ENCODE results near the gene GNAL. TPM values are rescaled to one million over a fixed set of nuclear protein-coding genes. Genes with fewer than 3 reads are reported as not detected.

Gene GNAL
- total and polyA plus RNA-seq, 2 of the 4 experiments (the other 2 are of a cell fraction) = 0.15 to 0.36 TPM

DNA sequence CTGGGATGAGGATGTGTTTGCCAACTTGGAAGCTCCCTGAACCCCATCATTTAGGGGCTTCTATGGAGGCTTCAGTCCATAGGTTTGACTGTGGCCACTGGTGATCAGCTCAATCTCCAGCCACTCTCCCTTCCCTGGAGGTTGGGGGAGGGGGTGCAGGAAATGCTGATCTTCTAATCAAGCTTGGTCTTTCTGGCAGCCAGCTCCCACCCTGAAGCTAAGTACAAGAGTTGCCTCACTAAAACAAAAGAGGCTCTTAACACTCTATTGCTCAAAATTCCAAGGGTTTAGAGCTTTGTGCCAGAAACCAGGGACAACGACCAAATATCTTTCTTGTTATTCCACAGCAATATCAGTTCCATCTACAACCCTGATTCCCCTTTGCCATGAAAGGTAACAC is 238.4 kb downstream of the GNAL start:
- H4K5ac ChIP-seq (ENCODE audit: low read depth, low read length) = no peak overlapping the region
- H3K27me3 ChIP-seq (ENCODE audit: control insufficient read depth, insufficient read depth, low read length) = peaks cover 16% of the 10 kb centered on the region
- H4K91ac ChIP-seq (ENCODE audit: insufficient read depth, low read depth, low read length) = no peak overlapping the region
- H4K20me1 ChIP-seq (ENCODE audit: insufficient read depth, low read length) = no peaks in the 10 kb centered on the region
- no peak overlapping the region for H3K56ac ChIP-seq (ENCODE audit: extremely low read depth, insufficient read depth, low read length)
- no CpG with 5 or more reads among the region's 1 CpG for WGBS, 2 experiments (ENCODE audit: extremely low coverage in 2 of 2, insufficient read length in 1 of 2)
- TF ChIP-seq RAD21 (IDR thresholded peaks at IDR 0.05; ENCODE audit: low read length) (no peak), MXI1 (IDR thresholded peaks at IDR 0.05; ENCODE audit: borderline replicate concordance, low read depth, low read length) (no peak), SMC3 (IDR thresholded peaks at IDR 0.05; ENCODE audit: low read depth, low read length) (no peak), BHLHE40 (IDR thresholded peaks at IDR 0.05; ENCODE audit: low read depth, low read length) (no peak), CHD1 (IDR thresholded peaks at IDR 0.05; ENCODE audit: low read depth, low read length) (no peak), FOS (IDR thresholded peaks at IDR 0.05; ENCODE audit: low read depth, low read length) (no peak), MAFK (IDR thresholded peaks at IDR 0.05; ENCODE audit: low read depth, low read length) (no peak), RFX5 (IDR thresholded peaks at IDR 0.05; ENCODE audit: low read depth, low read length) (no peak), MAZ (IDR thresholded peaks at IDR 0.05; ENCODE audit: borderline replicate concordance, low read depth, low read length) (no peak), CEBPB (IDR thresholded peaks at IDR 0.05; ENCODE audit: low read depth, low read length) (no peak), NFE2L2 (IDR thresholded peaks at IDR 0.05; ENCODE audit: low read depth, low read length) (no peak)
- TF ChIP-seq, protein P1, sequence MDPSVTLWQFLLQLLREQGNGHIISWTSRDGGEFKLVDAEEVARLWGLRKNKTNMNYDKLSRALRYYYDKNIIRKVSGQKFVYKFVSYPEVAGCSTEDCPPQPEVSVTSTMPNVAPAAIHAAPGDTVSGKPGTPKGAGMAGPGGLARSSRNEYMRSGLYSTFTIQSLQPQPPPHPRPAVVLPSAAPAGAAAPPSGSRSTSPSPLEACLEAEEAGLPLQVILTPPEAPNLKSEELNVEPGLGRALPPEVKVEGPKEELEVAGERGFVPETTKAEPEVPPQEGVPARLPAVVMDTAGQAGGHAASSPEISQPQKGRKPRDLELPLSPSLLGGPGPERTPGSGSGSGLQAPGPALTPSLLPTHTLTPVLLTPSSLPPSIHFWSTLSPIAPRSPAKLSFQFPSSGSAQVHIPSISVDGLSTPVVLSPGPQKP (IDR thresholded peaks at IDR 0.05; ENCODE audit: borderline replicate concordance, low read depth, low read length) = no peak
- TF ChIP-seq, protein P2, sequence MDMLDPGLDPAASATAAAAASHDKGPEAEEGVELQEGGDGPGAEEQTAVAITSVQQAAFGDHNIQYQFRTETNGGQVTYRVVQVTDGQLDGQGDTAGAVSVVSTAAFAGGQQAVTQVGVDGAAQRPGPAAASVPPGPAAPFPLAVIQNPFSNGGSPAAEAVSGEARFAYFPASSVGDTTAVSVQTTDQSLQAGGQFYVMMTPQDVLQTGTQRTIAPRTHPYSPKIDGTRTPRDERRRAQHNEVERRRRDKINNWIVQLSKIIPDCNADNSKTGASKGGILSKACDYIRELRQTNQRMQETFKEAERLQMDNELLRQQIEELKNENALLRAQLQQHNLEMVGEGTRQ (IDR thresholded peaks at IDR 0.05; ENCODE audit: low read depth, low read length) = no peak
- TF ChIP-seq, protein P3, sequence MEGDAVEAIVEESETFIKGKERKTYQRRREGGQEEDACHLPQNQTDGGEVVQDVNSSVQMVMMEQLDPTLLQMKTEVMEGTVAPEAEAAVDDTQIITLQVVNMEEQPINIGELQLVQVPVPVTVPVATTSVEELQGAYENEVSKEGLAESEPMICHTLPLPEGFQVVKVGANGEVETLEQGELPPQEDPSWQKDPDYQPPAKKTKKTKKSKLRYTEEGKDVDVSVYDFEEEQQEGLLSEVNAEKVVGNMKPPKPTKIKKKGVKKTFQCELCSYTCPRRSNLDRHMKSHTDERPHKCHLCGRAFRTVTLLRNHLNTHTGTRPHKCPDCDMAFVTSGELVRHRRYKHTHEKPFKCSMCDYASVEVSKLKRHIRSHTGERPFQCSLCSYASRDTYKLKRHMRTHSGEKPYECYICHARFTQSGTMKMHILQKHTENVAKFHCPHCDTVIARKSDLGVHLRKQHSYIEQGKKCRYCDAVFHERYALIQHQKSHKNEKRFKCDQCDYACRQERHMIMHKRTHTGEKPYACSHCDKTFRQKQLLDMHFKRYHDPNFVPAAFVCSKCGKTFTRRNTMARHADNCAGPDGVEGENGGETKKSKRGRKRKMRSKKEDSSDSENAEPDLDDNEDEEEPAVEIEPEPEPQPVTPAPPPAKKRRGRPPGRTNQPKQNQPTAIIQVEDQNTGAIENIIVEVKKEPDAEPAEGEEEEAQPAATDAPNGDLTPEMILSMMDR (conservative IDR thresholded peaks at IDR 0.05; ENCODE audit: low read depth, low read length) = no peak
- H3K4me1 ChIP-seq (ENCODE audit: control insufficient read depth, insufficient read depth, low read length) = no peaks in the 10 kb centered on the region
- H3K4me2 ChIP-seq (ENCODE audit: low read depth, low read length) = no peak overlapping the region
- dilution Hi-C loops (cut with HindIII; ENCODE audit: low sequenced_read_pairs, unreplicated experiment) (no loop called here), intact Hi-C loops (cut with micrococcal nuclease) (no loop called here), in situ Hi-C loops (cut with MboI; ENCODE audit: low sequenced_read_pairs) (no loop called here)
- no peak overlapping the region; the same call in 1 of the 2 replicates for H3K23ac ChIP-seq (ENCODE audit: low read depth, low read length)
- H2AFZ ChIP-seq (replicated peaks; ENCODE audit: low read length, poor library complexity) = no peak overlapping the region
- POLR2A ChIA-PET (ENCODE audit: unreplicated experiment) = no interaction called here
- H3K4me3 ChIP-seq (ENCODE audit: insufficient read depth, low read depth, low read length) = no peak overlapping the region
- H2AK9ac ChIP-seq (replicated peaks; ENCODE audit: low read depth, low read length, poor library complexity) = no peak overlapping the region
- no peak overlapping the region for H3K27ac ChIP-seq (ENCODE audit: insufficient read depth, low read length)
- no peak for ATAC-seq (ENCODE audit: low read depth)
- no peaks in the 10 kb centered on the region for H3K79me1 ChIP-seq (ENCODE audit: low read depth in 1 of 2, low read length in 2 of 2)
- no peak overlapping the region for H3K18ac ChIP-seq (ENCODE audit: low read depth, low read length)
- no peak overlapping the region for H3K9ac ChIP-seq (ENCODE audit: low read depth, low read length)
- H3K4ac ChIP-seq (ENCODE audit: low read depth, low read length) = no peak overlapping the region
- no peak overlapping the region for H2BK15ac ChIP-seq (ENCODE audit: low read depth, low read length)
- H2BK120ac ChIP-seq (ENCODE audit: low read depth, low read length) = no peak overlapping the region
- H2BK5ac ChIP-seq (ENCODE audit: low read depth, low read length, poor library complexity, severe bottlenecking) = no peak overlapping the region
- no peaks in the 10 kb centered on the region for H3K9me1 ChIP-seq (ENCODE audit: insufficient read depth, low read length)
- H3K9me3 ChIP-seq (ENCODE audit: control insufficient read depth, insufficient read depth, low read length) = peaks cover 3% of the 10 kb centered on the region
- no peak overlapping the region for H2AK5ac ChIP-seq (ENCODE audit: low read depth, low read length)
- CTCF ChIA-PET = interaction anchor here (0.9 to 1.2 kb wide), 3 partner anchors 10 to 112 kb away, joined by 3 to 4 read pairs (median 3); no protein-coding TSS in a partner anchor
- H3K36me3 ChIP-seq (ENCODE audit: control insufficient read depth, insufficient read depth, low read length) = no peaks in the 10 kb centered on the region
- H4K8ac ChIP-seq (ENCODE audit: low read depth in 2 of 2, low read length in 2 of 2) = no peak overlapping the region
- no peak overlapping the region for H2BK20ac ChIP-seq (ENCODE audit: low read depth, low read length)
- H3K14ac ChIP-seq (replicated peaks; ENCODE audit: low read depth, low read length) = no peak overlapping the region
- no peak for DNase-seq
- no TSS peak for BruUV-seq (replicated peaks)
